GM23338 (cell line): ENCODE data around the gene PLXNA2.

Experiments
- CREB1 ChIP-seq: fragments of 250-450 bp; sonication (Bioruptor Pico); IDR thresholded peaks from 2 replicates; pipeline ENCODE4 v1.5.0; 2020; ENCODE audit warnings: low read depth, mild to moderate bottlenecking, moderate library complexity
- CTCF ChIP-seq, 2 experiments: fragments of 200-600 bp in 1 of 2; sonication (generic) in 1 of 2; conservative IDR thresholded peaks; 2 replicates each; pipeline versions ENCODE4 v1.5.1 to v1.6.1; 2016 to 2017; ENCODE audit warnings: antibody characterized with exemption in 2 of 2, low read depth in 2 of 2, mild to moderate bottlenecking in 2 of 2, moderate library complexity in 1 of 2
- ETS1 ChIP-seq: IDR thresholded peaks from 2 replicates; pipeline ENCODE4 v1.6.1; 2016; ENCODE audit warnings: antibody characterized with exemption
- EZH2 ChIP-seq: fragments of 200-600 bp; sonication (generic); IDR thresholded peaks from one replicate; pipeline ENCODE4 v1.8.0; 2017; ENCODE audit warnings: antibody characterized with exemption, mild to moderate bottlenecking, low read depth; ENCODE audit not compliant: unreplicated experiment
- EZH2phosphoT487 ChIP-seq: fragments of 200-600 bp; sonication (generic); IDR thresholded peaks from one replicate; pipeline ENCODE4 v1.8.1; 2018; ENCODE audit warnings: antibody characterized with exemption; ENCODE audit not compliant: unreplicated experiment
- JUNB ChIP-seq: IDR thresholded peaks from one replicate; pipeline ENCODE4 v1.6.1; 2016; ENCODE audit warnings: antibody characterized with exemption; ENCODE audit not compliant: unreplicated experiment
- NANOG ChIP-seq: IDR thresholded peaks from 2 replicates; pipeline ENCODE4 v1.6.1; 2016; ENCODE audit warnings: antibody characterized with exemption, borderline replicate concordance
- POLR2AphosphoS5 ChIP-seq: IDR thresholded peaks from 2 replicates; pipeline ENCODE4 v1.6.1; 2016; ENCODE audit warnings: antibody characterized with exemption, low read depth
- ZNF114 ChIP-seq: fragments of 250-450 bp; sonication (Bioruptor Pico); IDR thresholded peaks from 2 replicates; pipeline ENCODE4 v1.5.0; 2020; ENCODE audit warnings: mild to moderate bottlenecking, moderate library complexity

- TF ChIP-seq CTCF (conservative IDR thresholded peaks at IDR 0.05; ENCODE audit: low read depth in 2 of 2), result no peak
- TF ChIP-seq EZH2, result no peak
- no peak for TF ChIP-seq CREB1 (CRISPR knock-in tag)
- no peak for TF ChIP-seq JUNB
- TF ChIP-seq EZH2phosphoT487, result no peak
- TF ChIP-seq NANOG, result no peak
- TF ChIP-seq ETS1, result no peak
- no peak for TF ChIP-seq POLR2AphosphoS5
- TF ChIP-seq ZNF114, result no peak
Observed at GRCh38 chr1:208271236-208271635, 27.1 kb upstream of the PLXNA2 start.
